K562 (cell line): ENCODE measurements around the gene ZP1.

Experiments used
- E2F4 ChIP-seq: sonication (generic); formaldehyde crosslinking; IDR thresholded peaks from 2 replicates; pipeline ENCODE4 v1.8.0; 2022; ENCODE audit warnings: mild to moderate bottlenecking, low read depth, missing genetic modification reagents
- HDAC2 ChIP-seq: fragments of 450-650 bp; IDR thresholded peaks from 2 replicates; pipeline ENCODE4 v1.6.1; 2016; ENCODE audit warnings: mild to moderate bottlenecking
- MYC ChIP-seq, 2 experiments: fragments of 250-450 bp in 1 of 2; sonication (Bioruptor Pico) in 1 of 2; IDR thresholded peaks; 2 replicates each; pipeline versions ENCODE4 v1.5.1 to v1.6.1; 2012 to 2021; ENCODE audit warnings: low read depth in 2 of 2, borderline replicate concordance in 1 of 2, improper control_type of control experiment in 1 of 2, low read length in 1 of 2, mild to moderate bottlenecking in 1 of 2, moderate library complexity in 1 of 2
- NFIC ChIP-seq: fragments of 450-650 bp; IDR thresholded peaks from 2 replicates; pipeline ENCODE4 v1.6.1; 2017; ENCODE audit warnings: mild to moderate bottlenecking, inconsistent platforms
- TAF7 ChIP-seq: fragments of 450-650 bp; IDR thresholded peaks from 2 replicates; pipeline ENCODE4 v1.6.1; 2016; ENCODE audit warnings: missing genetic modification characterization, missing compliant biosample characterization
- TCF7 ChIP-seq: sonication (generic); IDR thresholded peaks from 2 replicates; pipeline ENCODE4 v1.6.1; 2016; ENCODE audit warnings: antibody characterized with exemption, borderline replicate concordance
- ZC3H11A ChIP-seq: IDR thresholded peaks from 2 replicates; pipeline ENCODE4 v1.6.1; 2012; ENCODE audit warnings: low read depth, low read length, improper control_type of control experiment
- TF ChIP-seq, protein P1 (sequence below): fragments of 250-450 bp; sonication (Bioruptor Pico); IDR thresholded peaks from 2 replicates; pipeline ENCODE4 v1.5.0; 2021
- TF ChIP-seq, protein P2 (sequence below), 2 experiments: IDR thresholded peaks; 2 replicates each; pipeline ENCODE4 v1.6.1; 2011; ENCODE audit warnings: borderline replicate concordance in 1 of 2, control low read depth in 1 of 2, low read depth in 1 of 2, low read length in 1 of 2, mild to moderate bottlenecking in 1 of 2, mixed read lengths in 1 of 2, moderate library complexity in 1 of 2; ENCODE audit not compliant: insufficient read depth in 1 of 2, insufficient read length in 1 of 2, poor library complexity in 1 of 2, severe bottlenecking in 1 of 2; ENCODE audit errors: extremely low read depth in 1 of 2

DNA sequence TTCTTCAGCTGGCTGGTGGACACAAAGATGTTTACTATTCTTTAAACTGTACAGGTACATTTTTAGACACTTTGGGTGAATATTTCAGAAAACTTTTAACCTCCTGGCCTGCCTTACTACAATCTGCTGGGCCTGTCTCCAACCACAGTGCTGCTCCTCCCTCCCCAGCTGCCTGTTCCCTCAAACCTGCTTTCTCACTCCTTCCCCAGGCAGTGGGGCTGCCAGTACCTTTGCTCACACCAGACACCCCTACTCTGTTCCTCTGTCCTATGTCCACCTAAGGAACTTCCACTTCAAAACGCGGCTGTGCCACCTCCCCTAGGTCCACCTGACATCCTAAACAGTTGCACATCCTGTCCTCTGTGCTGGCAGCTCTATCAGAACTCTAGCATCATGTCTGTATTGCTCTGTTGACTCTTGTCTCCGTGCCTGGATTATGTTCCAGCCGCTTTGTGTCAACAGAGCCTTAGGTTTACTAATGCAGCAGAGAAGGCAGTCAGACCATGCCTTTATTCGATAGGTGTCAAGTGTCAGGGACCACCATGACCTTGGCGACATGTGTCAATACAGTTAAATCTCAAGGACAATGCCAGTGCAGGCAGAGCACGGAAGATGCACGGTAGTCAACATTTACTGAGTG lies 13.4 kb downstream of the ZP1 start:
- no peak for TF ChIP-seq E2F4 (CRISPR knock-in tag)
- no peak for TF ChIP-seq TAF7 (tag)
- TF ChIP-seq TCF7: no peak
- TF ChIP-seq MYC (IDR thresholded peaks at IDR 0.05; ENCODE audit: low read depth, low read length): no peak
- TF ChIP-seq MYC (CRISPR knock-in tag; IDR thresholded peaks at IDR 0.05; ENCODE audit: borderline replicate concordance, low read depth): no peak
- TF ChIP-seq, protein P1, sequence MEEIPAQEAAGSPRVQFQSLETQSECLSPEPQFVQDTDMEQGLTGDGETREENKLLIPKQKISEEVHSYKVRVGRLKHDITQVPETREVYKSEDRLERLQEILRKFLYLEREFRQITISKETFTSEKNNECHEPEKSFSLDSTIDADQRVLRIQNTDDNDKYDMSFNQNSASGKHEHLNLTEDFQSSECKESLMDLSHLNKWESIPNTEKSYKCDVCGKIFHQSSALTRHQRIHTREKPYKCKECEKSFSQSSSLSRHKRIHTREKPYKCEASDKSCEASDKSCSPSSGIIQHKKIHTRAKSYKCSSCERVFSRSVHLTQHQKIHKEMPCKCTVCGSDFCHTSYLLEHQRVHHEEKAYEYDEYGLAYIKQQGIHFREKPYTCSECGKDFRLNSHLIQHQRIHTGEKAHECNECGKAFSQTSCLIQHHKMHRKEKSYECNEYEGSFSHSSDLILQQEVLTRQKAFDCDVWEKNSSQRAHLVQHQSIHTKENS: no peak
- TF ChIP-seq HDAC2: no peak
- TF ChIP-seq, protein P2, sequence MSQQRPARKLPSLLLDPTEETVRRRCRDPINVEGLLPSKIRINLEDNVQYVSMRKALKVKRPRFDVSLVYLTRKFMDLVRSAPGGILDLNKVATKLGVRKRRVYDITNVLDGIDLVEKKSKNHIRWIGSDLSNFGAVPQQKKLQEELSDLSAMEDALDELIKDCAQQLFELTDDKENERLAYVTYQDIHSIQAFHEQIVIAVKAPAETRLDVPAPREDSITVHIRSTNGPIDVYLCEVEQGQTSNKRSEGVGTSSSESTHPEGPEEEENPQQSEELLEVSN (IDR thresholded peaks at IDR 0.05; ENCODE audit: borderline replicate concordance in 1 of 2, extremely low read depth in 1 of 2, insufficient read depth in 1 of 2, insufficient read length in 1 of 2, low read depth in 1 of 2, low read length in 1 of 2, poor library complexity in 1 of 2, severe bottlenecking in 1 of 2): no peak
- no peak for TF ChIP-seq ZC3H11A
- TF ChIP-seq NFIC: no peak
